NB4 (cell line): ENCODE data around the gene DGCR6L.
"Not testable (repeated sequence)": the region's sequence is repeated elsewhere in the genome, so short reads cannot be mapped to it uniquely, and the experiment has no call there.

Source experiments
- DNase-seq: peaks from one replicate; pipeline ENCODE4 v3.0.0; 2010; ENCODE audit warnings: low read depth
- H3K4me3 ChIP-seq: one replicate; pipeline ENCODE4 v1.5.1; 2011; ENCODE audit warnings: mild to moderate bottlenecking, low read depth, low read length, moderate library complexity
- CTCF ChIP-seq: IDR thresholded peaks from one replicate; pipeline ENCODE4 v1.5.1; 2012; ENCODE audit warnings: low read depth, low read length
- MYC ChIP-seq: IDR thresholded peaks from 2 replicates; pipeline ENCODE4 v1.6.1; 2011; ENCODE audit warnings: low read depth, low read length
- POLR2A ChIP-seq: IDR thresholded peaks from 2 replicates; pipeline ENCODE4 v1.6.1; 2011; ENCODE audit warnings: mild to moderate bottlenecking; ENCODE audit not compliant: insufficient read length; ENCODE audit errors: extremely low read depth
- TF ChIP-seq, protein P1 (sequence below): IDR thresholded peaks from 2 replicates; pipeline ENCODE4 v1.6.1; 2011; ENCODE audit warnings: low read depth, low read length

DGCR6L gene

DNA sequence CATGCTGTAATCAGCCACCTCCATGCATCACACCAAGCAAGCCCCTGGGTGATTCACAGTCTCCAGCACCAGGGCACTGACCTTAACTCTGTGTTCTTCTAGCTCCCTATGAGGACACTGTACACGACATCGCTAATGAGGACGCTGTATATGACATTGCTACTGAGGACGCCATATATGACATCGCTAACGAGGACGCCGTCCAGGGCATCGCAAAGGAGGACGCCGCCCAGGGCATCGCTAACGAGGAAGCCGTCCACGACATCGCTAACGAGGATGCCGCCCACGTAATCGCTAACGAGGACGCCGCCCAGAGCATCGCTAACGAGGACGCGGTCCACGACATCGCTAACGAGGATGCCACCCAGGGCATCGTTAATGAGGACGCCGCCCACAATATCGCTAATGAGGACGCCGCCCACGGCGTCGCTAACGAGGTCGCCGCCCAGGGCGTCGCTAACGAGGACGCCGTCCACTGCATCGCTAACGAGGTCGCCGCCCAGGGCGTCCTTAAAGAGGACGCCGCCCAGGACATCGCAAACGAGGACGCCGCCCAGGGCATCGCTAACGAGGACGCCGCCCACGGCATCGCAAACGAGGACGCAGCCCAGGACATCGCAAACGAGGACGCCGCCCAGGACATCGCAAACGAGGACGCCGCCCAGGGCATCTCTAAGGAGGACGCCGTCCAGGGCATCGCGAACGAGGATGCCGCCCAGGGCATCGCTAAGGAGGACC lies 34.5 kb upstream of the DGCR6L start:
- H3K4me3 ChIP-seq = no peak overlapping the region
- TF ChIP-seq, protein P1, sequence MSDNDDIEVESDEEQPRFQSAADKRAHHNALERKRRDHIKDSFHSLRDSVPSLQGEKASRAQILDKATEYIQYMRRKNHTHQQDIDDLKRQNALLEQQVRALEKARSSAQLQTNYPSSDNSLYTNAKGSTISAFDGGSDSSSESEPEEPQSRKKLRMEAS = no peak
- TF ChIP-seq CTCF (no peak), POLR2A (no peak), MYC (no peak)
- no peak for DNase-seq

DNA sequence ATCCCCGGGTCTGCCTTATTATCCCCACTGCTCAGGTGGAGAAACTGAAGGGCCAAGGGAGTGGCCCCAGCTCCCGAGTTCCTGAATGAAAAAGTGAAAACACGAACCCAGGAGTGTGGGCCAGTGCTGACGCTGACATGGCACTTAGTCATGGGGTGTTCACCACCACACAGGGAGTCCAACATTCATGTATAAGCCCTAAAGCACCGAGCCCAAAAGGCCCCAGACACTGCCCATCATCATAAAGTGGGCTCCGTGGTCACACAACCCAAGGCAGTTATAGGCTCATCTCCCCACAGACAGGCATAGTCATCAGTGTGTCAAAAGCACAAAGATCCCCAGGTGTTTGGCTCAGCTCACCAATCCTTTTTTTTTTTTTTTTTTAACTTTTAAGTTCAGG lies 32.7 kb upstream of the DGCR6L start:
- not testable (repeated sequence) for DNase-seq, H3K4me3 ChIP-seq

- H3K4me3 ChIP-seq, DNase-seq: not testable (repeated sequence)
These were observed 26.7 kb upstream of the DGCR6L start for GRCh38 chr22:20346553-20346952.

- not testable (repeated sequence) for DNase-seq, H3K4me3 ChIP-seq
These were observed 18.4 kb upstream of the DGCR6L start for GRCh38 chr22:20338291-20338690.

GRCh38 chr22:20337807-20338206 lies 17.9 kb upstream of the DGCR6L start:
- not testable (repeated sequence) for H3K4me3 ChIP-seq, DNase-seq

DNA sequence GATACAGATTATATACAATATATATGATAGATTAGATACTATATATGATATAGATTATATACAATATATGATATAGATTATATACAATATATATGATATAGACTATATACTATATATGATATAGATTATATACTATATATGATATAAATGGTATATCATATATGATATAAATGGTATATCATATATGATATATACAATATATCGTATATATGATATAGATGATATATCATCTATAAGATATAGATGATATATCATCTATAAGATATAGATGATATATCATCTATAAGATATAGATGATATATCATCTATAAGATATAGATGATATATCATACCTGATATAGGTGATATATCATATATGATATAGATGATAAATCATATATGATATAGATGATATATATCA lies 16.7 kb upstream of the DGCR6L start:
- not testable (repeated sequence) for H3K4me3 ChIP-seq

GRCh38 chr22:20328569-20328930 lies 8.7 kb upstream of the DGCR6L start:
- not testable (repeated sequence) for H3K4me3 ChIP-seq, DNase-seq

More for the DNA sequence above, 16.7 kb upstream of the DGCR6L start:
- not testable (repeated sequence) for DNase-seq

- not testable (repeated sequence) for DNase-seq, H3K4me3 ChIP-seq
These were observed 6.1 kb upstream of the DGCR6L start for GRCh38 chr22:20325996-20326395.

DNA sequence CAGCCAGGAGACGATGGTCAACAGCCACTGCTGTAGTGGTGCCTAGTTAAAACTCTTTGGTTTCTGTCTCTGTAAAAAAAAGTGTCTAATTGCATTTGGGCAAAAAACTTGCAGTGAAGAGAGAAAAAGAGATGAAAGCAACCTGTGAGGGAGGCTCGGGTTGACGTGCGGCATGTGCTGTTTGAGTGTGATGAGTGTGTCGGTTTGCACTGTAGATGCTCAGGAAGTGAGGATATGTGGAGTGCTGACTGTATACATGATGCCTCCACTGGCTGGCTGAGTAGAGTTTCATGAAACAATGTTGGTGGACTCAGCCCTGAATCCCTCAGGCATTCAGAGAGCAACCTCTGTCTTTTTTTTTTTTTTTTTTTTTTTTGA lies 4.3 kb upstream of the DGCR6L start:
- no peak for DNase-seq
- TF ChIP-seq MYC (no peak), POLR2A (no peak), CTCF (no peak)
- TF ChIP-seq, protein P1 = no peak
- H3K4me3 ChIP-seq = no peak overlapping the region

- not testable (repeated sequence) for H3K4me3 ChIP-seq, DNase-seq
These were observed 1.8 kb upstream of the DGCR6L start for GRCh38 chr22:20321552-20322211.

DNA sequence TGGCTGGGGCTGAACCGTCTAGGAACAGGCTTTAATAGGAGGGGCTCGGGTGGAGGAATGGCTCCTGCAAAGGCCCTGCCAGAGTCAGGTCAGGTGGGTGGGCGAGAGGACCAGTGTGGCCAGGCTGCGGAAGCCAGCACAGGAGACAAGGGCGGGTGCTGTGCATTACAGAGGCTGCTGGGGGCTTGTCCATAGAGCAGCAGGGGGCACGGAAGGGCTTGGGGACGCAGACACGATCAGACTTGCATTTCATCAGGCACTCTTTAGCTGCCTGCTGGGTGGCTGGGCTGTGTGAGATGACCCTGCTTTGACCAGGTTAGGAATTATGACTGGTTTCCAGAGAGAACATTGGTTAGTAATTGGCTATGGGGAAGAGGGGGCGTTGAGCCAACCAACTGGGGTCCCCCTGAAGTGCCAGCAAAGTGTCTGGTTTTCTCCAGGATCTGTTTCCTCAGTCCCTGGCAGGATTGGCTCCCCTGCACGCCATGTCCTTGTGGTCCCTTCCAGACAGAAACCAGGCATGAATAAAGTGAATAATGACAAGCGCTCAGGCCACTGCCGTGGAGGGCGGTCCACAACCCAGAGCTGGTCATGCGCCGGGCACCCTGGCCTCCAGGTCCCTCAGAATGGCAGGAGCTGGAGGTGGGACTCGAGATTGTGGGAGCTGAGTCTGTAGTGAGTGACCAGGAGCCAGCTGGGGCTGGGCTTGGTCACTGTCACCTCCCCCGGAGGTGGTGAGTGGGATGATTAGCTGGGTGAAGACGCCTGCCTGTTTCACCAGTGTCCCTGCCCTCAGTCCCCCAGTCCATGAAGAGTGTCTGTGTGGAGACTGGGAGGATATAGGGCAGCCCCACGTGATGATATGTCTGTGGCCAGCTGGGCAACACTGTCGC lies 1.0 kb upstream of the DGCR6L start:
- H3K4me3 ChIP-seq = peak overlapping the region; percentile 70
- peak; percentile 37 for DNase-seq
